HepG2 (cell line): ENCODE results near the gene ORC1. TPM values are rescaled to one million over a fixed set of nuclear protein-coding genes. Genes with fewer than 3 reads are reported as not detected.

Experiments used
- ATAC-seq: fragments of 200-7000 bp; cut with Tn5 transposase; 3 replicates; pipeline ENCODE4 v1.9.1; 2020; ENCODE audit warnings: mild to moderate bottlenecking, moderate library complexity
- BruUV-seq: library from RNA; stranded (reverse); fragments of 400-500 nt; replicated peaks from 2 replicates; lab custom pipeline; 2021; lab: Mats Ljungman, UMichigan
- CTCF ChIA-PET: fragments of 300-600 bp; formaldehyde crosslinking; extraction: SDS; loops from one replicate; lab custom pipeline; 2021; ENCODE audit warnings: low total read pairs, inconsistent platforms, low intra/inter-chr PET ratio; lab: Yijun Ruan, JAX
- POLR2A ChIA-PET: fragments of 350-600 bp; sonication (Branson Sonifier 250); formaldehyde crosslinking; loops from one replicate; lab custom pipeline; 2020; ENCODE audit warnings: antibody characterized with exemption, inconsistent platforms; lab: Yijun Ruan, JAX
- DNase-seq: peaks from one replicate; pipeline ENCODE4 v3.0.0-alpha.2; 2015; ENCODE audit warnings: low spot score
- FAIRE-seq: peaks from 3 replicates; lab custom pipeline; 2011; peaks lifted over from hg19 to GRCh38; lab: Jason Lieb, UNC
- H2AFZ ChIP-seq: one replicate; pipeline ENCODE4 v1.6.1; 2011; ENCODE audit warnings: low read length, inconsistent platforms
- H3K27ac ChIP-seq: fragments of 300-600 bp; 3 replicates; pipeline ENCODE4 v1.8.0; 2011; ENCODE audit warnings: mixed run types, mild to moderate bottlenecking, mixed read lengths, low read length, inconsistent platforms; ENCODE audit not compliant: insufficient read depth; ENCODE audit errors: extremely low read length
- H3K27me3 ChIP-seq, 2 experiments: fragments of 200-600 bp in 1 of 2; 2 replicates in 1 of 2; 3 replicates in 1 of 2; pipeline versions ENCODE4 v1.6.0 to v1.8.0; 2011; ENCODE audit warnings: low read length in 2 of 2, mild to moderate bottlenecking in 2 of 2, moderate library complexity in 2 of 2, inconsistent platforms in 1 of 2; ENCODE audit not compliant: insufficient read depth in 2 of 2, control insufficient read depth in 1 of 2
- H3K36me3 ChIP-seq, 2 experiments: fragments of 200-600 bp in 1 of 2; replicated peaks in 1 of 2; 2 replicates in 1 of 2; 3 replicates in 1 of 2; pipeline versions ENCODE4 v1.5.1 to v1.8.0; 2011; ENCODE audit warnings: low read length in 2 of 2, inconsistent platforms in 1 of 2; ENCODE audit not compliant: insufficient read depth in 2 of 2, control insufficient read depth in 1 of 2
- H3K4me1 ChIP-seq: 2 replicates; pipeline ENCODE4 v1.5.1; 2012; ENCODE audit warnings: low read length, inconsistent platforms; ENCODE audit not compliant: insufficient read depth
- H3K4me2 ChIP-seq: 2 replicates; pipeline ENCODE4 v1.6.0; 2011; ENCODE audit warnings: low read depth, low read length, inconsistent platforms
- H3K4me3 ChIP-seq, 3 experiments: fragments of 200-600 bp in 1 of 3; sonication (generic), shearing (Covaris generic) in 1 of 3; replicated peaks in 1 of 3; 2 replicates each; pipeline ENCODE4 v1.5.1; 2011 to 2016; ENCODE audit warnings: low read length in 3 of 3, inconsistent platforms in 2 of 3, low read depth in 2 of 3, mild to moderate bottlenecking in 2 of 3, control low read depth in 1 of 3, mixed read lengths in 1 of 3; ENCODE audit not compliant: insufficient read depth in 1 of 3
- H3K79me2 ChIP-seq: one replicate; pipeline ENCODE4 v1.6.1; 2011; ENCODE audit warnings: low read length, inconsistent platforms; ENCODE audit not compliant: insufficient read depth
- H3K9ac ChIP-seq: 2 replicates; pipeline ENCODE4 v1.6.0; 2011; ENCODE audit warnings: mild to moderate bottlenecking, low read depth, low read length, inconsistent platforms; ENCODE audit not compliant: insufficient read depth
- H3K9me3 ChIP-seq: 2 replicates; pipeline ENCODE4 v1.5.1; 2012; ENCODE audit warnings: mild to moderate bottlenecking, low read length
- H4K20me1 ChIP-seq: 2 replicates; pipeline ENCODE4 v1.6.0; 2011; ENCODE audit warnings: inconsistent platforms, mild to moderate bottlenecking, low read length, moderate library complexity; ENCODE audit not compliant: insufficient read depth
- CAMTA2 ChIP-seq: sonication (generic); formaldehyde crosslinking; IDR thresholded peaks from 2 replicates; pipeline ENCODE4 v1.4.0; 2020; ENCODE audit warnings: mild to moderate bottlenecking, missing genetic modification reagents, borderline replicate concordance
- GFI1 ChIP-seq: sonication (generic); formaldehyde crosslinking; IDR thresholded peaks from 2 replicates; pipeline ENCODE4 v1.5.0; 2020; ENCODE audit warnings: missing genetic modification reagents, mild to moderate bottlenecking, borderline replicate concordance
- HMGA1 ChIP-seq: sonication (generic); formaldehyde crosslinking; conservative IDR thresholded peaks from 2 replicates; pipeline ENCODE4 v1.4.0; 2020; ENCODE audit warnings: missing genetic modification reagents
- MXD1 ChIP-seq: sonication (generic); formaldehyde crosslinking; IDR thresholded peaks from 2 replicates; pipeline ENCODE4 v1.4.0; 2020; ENCODE audit warnings: mild to moderate bottlenecking, missing genetic modification reagents
- NFYB ChIP-seq: sonication (generic); formaldehyde crosslinking; IDR thresholded peaks from 2 replicates; pipeline ENCODE4 v1.4.0; 2020; ENCODE audit warnings: missing genetic modification reagents
- RFXANK ChIP-seq: IDR thresholded peaks from 2 replicates; pipeline ENCODE4 v1.6.1; 2016
- THAP7 ChIP-seq: sonication (generic); formaldehyde crosslinking; IDR thresholded peaks from 2 replicates; pipeline ENCODE4 v1.8.1; 2023; ENCODE audit warnings: mild to moderate bottlenecking, missing genetic modification reagents
- ZNF276 ChIP-seq: sonication (generic); formaldehyde crosslinking; IDR thresholded peaks from 2 replicates; pipeline ENCODE4 v1.4.0; 2020; ENCODE audit warnings: mild to moderate bottlenecking, low read depth, missing genetic modification reagents
- ZNF318 ChIP-seq: sonication (generic); formaldehyde crosslinking; IDR thresholded peaks from 2 replicates; pipeline ENCODE4 v1.4.0; 2020; ENCODE audit warnings: mild to moderate bottlenecking, missing genetic modification reagents
- ZNF530 ChIP-seq: sonication (generic); formaldehyde crosslinking; IDR thresholded peaks from 2 replicates; pipeline ENCODE4 v1.5.0; 2020; ENCODE audit warnings: low read depth, mild to moderate bottlenecking, missing genetic modification reagents
- WGBS: methylation state at CpG from one replicate; pipeline ENCODE4 v1.1.6; 2017; ENCODE audit warnings: low lambda C conversion rate; 5-methylcytosine and 5-hydroxymethylcytosine counted together
- in situ Hi-C: cut with HindIII; loops from 2 replicates; pipeline ENCODE4 v1.10.0; 2017; ENCODE audit warnings: low pct_unique_long_range_greater_than_20kb; ENCODE audit not compliant: extremely low pct_ligation_motif_present
- intact Hi-C: fragments of 100-400 bp; cut with micrococcal nuclease; formaldehyde crosslinking; loops from one replicate; pipeline ENCODE4 v1.10.0; 2022; ENCODE audit not compliant: unreplicated experiment
- polyA plus RNA-seq, 8 experiments: library from polyadenylated mRNA; depleted of rRNA in 3 of 8; stranded (reverse) in 7 of 8; unstranded in 1 of 8; fragments of >200 nt; fragmentation: Illumina TruSeq in 4 of 8; extraction: Trizol in 4 of 8; gene quantifications; 2 replicates each; pipeline versions ENCODE4 v1.2.1 to v1.2.3, GENCODE V29; 2011 to 2016; ENCODE audit warnings: low read depth in 4 of 8, missing spikeins in 1 of 8, mixed read lengths in 1 of 8; ENCODE audit not compliant: insufficient read depth in 1 of 8
- total RNA-seq, 5 experiments: library from RNA; depleted of rRNA; stranded (reverse); fragments of >200 nt; fragmentation: Illumina TruSeq; extraction: Trizol; gene quantifications; 2 replicates each; pipeline ENCODE4 v1.2.3, GENCODE V29; 2016; ENCODE audit warnings: low read depth in 1 of 5
- TF ChIP-seq, protein P1 (sequence below): sonication (generic); formaldehyde crosslinking; IDR thresholded peaks from 2 replicates; pipeline ENCODE4 v1.4.0; 2020; ENCODE audit warnings: mild to moderate bottlenecking, missing genetic modification reagents, borderline replicate concordance

Gene ORC1
- total and polyA plus RNA-seq, 2 of the 13 experiments (the other 11 are each of a cell fraction or from before 2014, with no cell fraction given) = 7.0 to 23.5 TPM

- POLR2A ChIA-PET = no interaction called here
- Histone ChIP-seq H3K36me3 (peaks cover 3 to 47% of the 10 kb centered on the region in 2 experiments), H3K4me2 (no peak overlapping the region), H2AFZ (no peak overlapping the region), H3K27ac (no peak overlapping the region), H3K9ac (no peak overlapping the region), H3K4me3 (no peak overlapping the region), H3K27me3 (no peaks in the 10 kb centered on the region), H3K4me1 (no peaks in the 10 kb centered on the region), H3K9me3 (no peaks in the 10 kb centered on the region), H4K20me1 (no peaks in the 10 kb centered on the region), H3K79me2 (no peaks in the 10 kb centered on the region)
- no TSS peak for BruUV-seq
- 97% methylated on average over 9 of the region's 9 CpGs for WGBS
- in situ Hi-C loops = no loop called here
- DNase-seq (no peak), FAIRE-seq (no peak), ATAC-seq (no peak)
- intact Hi-C loops = no loop called here
- CTCF ChIA-PET = no interaction called here
- TF ChIP-seq CAMTA2 (CRISPR knock-in tag) = no peak
- TF ChIP-seq NFYB (CRISPR knock-in tag) = no peak
- no peak for TF ChIP-seq ZNF530 (CRISPR knock-in tag)
- no peak for TF ChIP-seq RFXANK (CRISPR knock-in tag)
- TF ChIP-seq MXD1 (CRISPR knock-in tag) = no peak
- no peak for TF ChIP-seq ZNF318 (CRISPR knock-in tag)
- TF ChIP-seq HMGA1 (CRISPR knock-in tag) = no peak
- no peak for TF ChIP-seq GFI1 (CRISPR knock-in tag)
- TF ChIP-seq, protein P1, sequence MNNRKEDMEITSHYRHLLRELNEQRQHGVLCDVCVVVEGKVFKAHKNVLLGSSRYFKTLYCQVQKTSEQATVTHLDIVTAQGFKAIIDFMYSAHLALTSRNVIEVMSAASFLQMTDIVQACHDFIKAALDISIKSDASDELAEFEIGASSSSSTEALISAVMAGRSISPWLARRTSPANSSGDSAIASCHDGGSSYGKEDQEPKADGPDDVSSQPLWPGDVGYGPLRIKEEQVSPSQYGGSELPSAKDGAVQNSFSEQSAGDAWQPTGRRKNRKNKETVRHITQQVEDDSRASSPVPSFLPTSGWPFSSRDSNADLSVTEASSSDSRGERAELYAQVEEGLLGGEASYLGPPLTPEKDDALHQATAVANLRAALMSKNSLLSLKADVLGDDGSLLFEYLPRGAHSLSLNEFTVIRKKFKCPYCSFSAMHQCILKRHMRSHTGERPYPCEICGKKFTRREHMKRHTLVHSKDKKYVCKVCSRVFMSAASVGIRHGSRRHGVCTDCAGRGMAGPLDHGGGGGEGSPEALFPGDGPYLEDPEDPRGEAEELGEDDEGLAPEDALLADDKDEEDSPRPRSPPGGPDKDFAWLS = no peak
- TF ChIP-seq ZNF276 (CRISPR knock-in tag) = no peak
- TF ChIP-seq THAP7 (CRISPR knock-in tag) = no peak
Measured at GRCh38 chr1:52423771-52424170, 19.5 kb upstream of the ORC1 start.
